ENCODE measurements around the gene SOHLH1.

GRCh38 chr9:135660407-135660806 is 38.9 kb downstream of the SOHLH1 start:
- TF ChIP-seq CTCF (IDR thresholded peaks at IDR 0.05), result no peak
- TF ChIP-seq POLR2AphosphoS5 (IDR thresholded peaks at IDR 0.05), result no peak
